ENCODE data around the gene TRERF1.

Gene TRERF1

GRCh38 chr6:42237857-42238256 lies 213.9 kb downstream of the TRERF1 start:
- TF ChIP-seq CTCF (conservative IDR thresholded peaks at IDR 0.05; ENCODE audit: low read depth, low read length) = no peak
- H3K4me3 ChIP-seq (ENCODE audit: low read depth, low read length) = no peak overlapping the region
- DNase-seq (ENCODE audit: low read depth) = no peak

GRCh38 chr6:42236682-42237473 lies 214.8 kb downstream of the TRERF1 start:
- TF ChIP-seq CTCF (conservative IDR thresholded peaks at IDR 0.05; ENCODE audit: low read depth, low read length) = no peak
- DNase-seq (ENCODE audit: low read depth) = no peak
- H3K4me3 ChIP-seq (ENCODE audit: low read depth, low read length) = no peak overlapping the region

GRCh38 chr6:42236030-42236429 lies 215.7 kb downstream of the TRERF1 start:
- no peak for DNase-seq (ENCODE audit: low read depth)
- no peak overlapping the region for H3K4me3 ChIP-seq (ENCODE audit: low read depth, low read length)
- no peak for TF ChIP-seq CTCF (conservative IDR thresholded peaks at IDR 0.05; ENCODE audit: low read depth, low read length)

- no peak for DNase-seq (ENCODE audit: low read depth)
- TF ChIP-seq CTCF (conservative IDR thresholded peaks at IDR 0.05; ENCODE audit: low read depth, low read length) = no peak
- no peak overlapping the region for H3K4me3 ChIP-seq (ENCODE audit: low read depth, low read length)
Measured at GRCh38 chr6:42232035-42232434, 219.7 kb downstream of the TRERF1 start.

GRCh38 chr6:42230345-42231321 lies 221.1 kb downstream of the TRERF1 start:
- DNase-seq (ENCODE audit: low read depth) = peak; percentile 57
- TF ChIP-seq CTCF (conservative IDR thresholded peaks at IDR 0.05; ENCODE audit: low read depth, low read length) = peak; percentile 69

GRCh38 chr6:42229506-42230119 lies 222.1 kb downstream of the TRERF1 start:
- no peak for DNase-seq (ENCODE audit: low read depth)
- H3K4me3 ChIP-seq (ENCODE audit: low read depth, low read length) = no peak overlapping the region
- TF ChIP-seq CTCF (conservative IDR thresholded peaks at IDR 0.05; ENCODE audit: low read depth, low read length) = no peak

More at GRCh38 chr6:42230345-42231321, 221.1 kb downstream of the TRERF1 start:
- no peak overlapping the region for H3K4me3 ChIP-seq (ENCODE audit: low read depth, low read length)

All from choroid plexus epithelial cell (primary cell).